ENCODE data around the gene ATR.
"Not testable (repeated sequence)": the region's sequence is repeated elsewhere in the genome, so short reads cannot be mapped to it uniquely, and the experiment has no call there.

ATR gene

GRCh38 chr3:142447301-142447851, 131.2 kb downstream of the ATR start:
- DNase-seq, result peak; percentile 36 to 63 (median 54)

DNA sequence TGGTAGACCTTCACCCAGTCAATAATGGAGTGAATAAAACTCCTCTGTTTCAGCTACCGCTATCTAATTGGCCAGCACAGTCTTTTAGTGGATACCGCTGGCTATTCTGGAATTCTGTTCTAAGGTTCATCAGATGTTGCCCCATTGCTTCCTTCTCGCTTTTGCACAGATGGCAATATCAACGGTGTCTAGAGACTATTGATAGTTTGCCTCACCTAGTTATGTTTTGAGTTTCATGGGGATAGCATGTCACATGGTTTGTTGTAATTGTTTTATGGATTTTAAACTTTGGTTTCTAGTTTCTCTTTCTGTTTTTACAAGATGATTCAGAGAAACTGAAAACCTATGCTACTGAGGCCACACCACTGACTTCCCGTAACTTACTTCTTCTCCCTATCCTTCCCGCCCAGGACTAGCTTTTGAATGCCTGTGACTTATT, 132.7 kb downstream of the ATR start:
- peak; percentile 24 to 51 (median 44) for DNase-seq

DNA sequence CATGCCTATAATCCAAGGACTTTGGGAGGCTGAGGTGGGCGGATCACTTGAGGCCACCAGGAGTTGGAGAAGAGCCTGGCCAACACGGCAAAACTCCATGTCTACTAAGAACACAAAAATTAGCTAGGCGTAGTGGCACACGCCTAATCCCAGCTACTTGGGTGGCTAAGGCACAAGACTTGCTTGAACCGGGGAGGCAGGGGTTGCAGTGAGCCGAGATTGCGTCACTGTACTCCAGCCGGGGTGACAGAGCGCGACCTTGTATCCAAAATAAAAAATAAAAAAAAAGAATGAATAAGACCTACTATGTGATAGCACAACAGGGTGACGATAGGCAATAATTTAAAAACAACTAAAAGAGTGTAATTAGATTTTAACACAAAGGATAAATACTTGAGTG, 134.2 kb downstream of the ATR start:
- no peak for DNase-seq

DNA sequence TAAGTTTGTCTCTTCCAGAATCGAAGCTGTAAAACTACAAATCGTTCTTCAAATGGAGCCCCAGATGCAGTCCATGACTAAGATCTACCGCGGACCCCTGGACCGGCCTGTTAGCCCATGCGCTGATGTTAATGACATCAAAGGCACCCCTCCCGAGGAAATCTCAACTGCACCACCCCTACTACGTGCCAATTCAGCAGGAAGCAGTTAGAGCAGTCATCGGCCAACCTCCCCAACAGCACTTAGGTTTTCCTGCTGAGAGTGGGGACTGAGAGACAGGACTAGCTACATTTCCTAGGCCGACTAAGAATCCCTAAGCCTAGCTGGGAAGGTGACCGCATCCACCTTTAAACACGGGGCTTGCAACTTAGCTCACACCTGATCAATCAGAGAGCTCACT, 135.5 kb downstream of the ATR start:
- not testable (repeated sequence) for DNase-seq

- DNase-seq, result not testable (repeated sequence)
These were observed 138.9 kb downstream of the ATR start for GRCh38 chr3:142439499-142440220.

DNA sequence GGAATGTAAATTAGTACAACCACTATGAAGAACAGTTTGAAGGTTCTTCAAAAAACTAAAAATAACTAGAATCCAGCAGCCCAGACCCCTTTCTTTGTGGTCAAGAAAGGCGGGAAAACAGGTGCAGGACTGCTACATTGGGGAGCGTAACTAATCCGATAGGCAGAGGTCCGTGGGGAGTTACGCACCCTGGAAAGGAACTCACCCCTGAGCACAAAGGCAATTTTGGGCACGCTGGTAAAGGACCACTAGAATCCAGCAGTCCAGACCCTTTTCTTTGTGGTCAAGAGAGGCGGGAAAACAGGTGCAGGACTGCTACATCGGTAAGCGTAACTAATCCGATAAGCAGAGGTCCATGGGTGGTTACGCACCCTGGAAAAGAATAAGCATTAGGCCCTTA, 140.4 kb downstream of the ATR start:
- DNase-seq, result not testable (repeated sequence)

- no peak for DNase-seq
These were observed 141.5 kb downstream of the ATR start for GRCh38 chr3:142436951-142437585.

DNA sequence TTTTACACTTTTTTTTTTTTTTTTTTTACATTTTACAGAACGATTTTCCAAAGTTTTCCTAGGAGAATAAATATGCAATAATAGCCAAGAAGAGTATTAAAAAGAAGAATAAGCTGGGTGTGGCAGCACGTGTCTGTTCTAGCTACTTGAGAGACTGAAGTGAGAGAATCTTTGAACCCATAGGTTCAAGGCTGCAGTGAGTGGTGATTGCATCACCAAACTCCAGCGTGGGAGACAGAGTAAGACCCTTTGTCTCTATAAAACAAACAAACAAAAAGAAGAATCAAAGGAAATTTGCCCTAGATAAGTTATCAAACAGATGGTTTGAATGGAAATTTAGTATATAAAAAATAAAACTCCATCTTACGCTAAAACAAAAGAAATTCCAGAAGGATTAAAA, 144.0 kb downstream of the ATR start:
- DNase-seq, result no peak

GRCh38 chr3:142433110-142433509, 145.4 kb downstream of the ATR start:
- DNase-seq, result no peak

DNA sequence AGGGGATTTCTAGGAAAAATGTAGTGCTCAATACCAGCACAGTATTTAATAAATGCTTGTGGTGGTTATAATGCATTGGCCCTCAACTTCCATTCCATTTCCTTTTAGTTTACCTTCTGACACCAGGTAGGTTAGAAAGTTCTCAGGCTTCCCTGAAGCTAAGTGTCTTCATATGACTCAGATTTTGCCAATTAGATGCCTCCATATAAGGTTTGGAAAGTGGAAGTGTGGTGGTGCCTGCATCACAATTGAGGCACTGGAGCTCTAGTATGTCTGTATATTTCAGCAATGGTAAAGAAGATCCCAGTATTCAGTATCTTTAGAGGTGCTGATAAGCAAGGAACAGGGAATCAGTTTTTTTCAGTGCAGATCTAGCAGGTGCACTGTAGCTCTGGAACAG, 149.0 kb downstream of the ATR start:
- no peak for DNase-seq

- no peak for DNase-seq
These were observed 153.8 kb downstream of the ATR start for GRCh38 chr3:142424754-142425153.

DNA sequence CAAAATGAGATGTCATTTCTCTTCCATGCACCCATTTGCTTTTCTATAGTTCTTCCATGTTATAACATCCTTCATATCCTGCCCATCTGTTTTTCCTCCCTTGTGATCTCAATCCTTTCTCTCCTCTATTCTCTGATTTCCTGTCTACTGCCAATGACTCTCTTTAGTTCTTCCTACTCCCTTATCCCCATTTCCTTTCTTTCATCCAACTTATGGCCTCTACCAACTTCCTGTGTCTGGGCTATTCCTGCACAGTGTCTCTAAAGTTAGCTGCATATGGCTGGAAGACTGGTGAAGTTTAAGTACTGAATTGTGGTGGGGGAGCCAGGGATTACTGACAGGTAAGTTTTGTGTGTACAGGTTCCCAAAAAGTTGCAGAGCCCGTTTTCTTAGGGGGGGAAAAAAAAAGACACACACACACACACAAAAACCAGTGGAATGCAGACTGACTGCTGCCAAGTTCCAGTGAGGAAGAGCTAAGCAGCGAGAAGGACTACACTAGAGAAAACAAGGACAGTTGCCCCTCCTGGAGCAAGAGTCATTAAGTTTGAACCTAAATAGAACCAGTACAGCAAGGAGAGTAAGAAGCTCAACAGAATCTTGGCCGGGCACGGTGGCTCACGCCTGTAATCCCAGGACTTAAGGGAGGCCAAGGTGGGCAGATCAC, 159.5 kb downstream of the ATR start:
- DNase-seq, result no peak

DNA sequence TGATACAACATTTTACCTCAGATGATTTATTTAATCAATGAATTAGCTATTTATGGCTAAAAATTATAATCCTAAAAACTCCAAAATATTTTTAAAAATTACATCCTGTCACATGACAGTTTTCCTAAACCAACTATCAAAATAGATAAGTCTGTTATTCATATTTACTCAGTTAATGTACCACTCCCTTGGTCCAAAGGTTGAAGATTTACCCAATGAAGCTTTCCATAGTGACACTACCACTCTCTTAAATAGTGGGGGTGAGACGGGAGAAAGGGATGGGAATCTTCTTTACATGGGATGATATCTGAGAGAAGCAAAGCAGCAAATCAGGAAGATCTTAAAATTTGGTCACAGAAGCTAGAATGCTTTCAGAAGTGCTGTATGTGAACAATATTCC, 161.2 kb downstream of the ATR start:
- no peak for DNase-seq

GRCh38 chr3:142400537-142400936, 178.0 kb downstream of the ATR start:
- DNase-seq, result not testable (repeated sequence)

Measured in suppressor macrophage (primary cell).